ENCODE results near the gene ADGRV1.

Gene ADGRV1

GRCh38 chr5:90962481-90962880 is 403.9 kb downstream of the ADGRV1 start:
- no peaks in the 10 kb centered on the region for H3K4me1 ChIP-seq (ENCODE audit: insufficient read depth, low read length, poor library complexity, severe bottlenecking)
- H3K4me2 ChIP-seq (ENCODE audit: low read depth, low read length, poor library complexity, severe bottlenecking), result no peak overlapping the region
- no peaks in the 10 kb centered on the region for H3K9me2 ChIP-seq (replicated peaks; ENCODE audit: low read depth, low read length)
- H3K79me2 ChIP-seq (ENCODE audit: insufficient read depth, low read length), result no peaks in the 10 kb centered on the region
- no peaks in the 10 kb centered on the region for H3K9me3 ChIP-seq (ENCODE audit: insufficient read depth, low read depth, low read length)
- no peak overlapping the region for H3K4me3 ChIP-seq (ENCODE audit: low read length, poor library complexity, severe bottlenecking)
- no peak overlapping the region for H3K9ac ChIP-seq (ENCODE audit: low read depth, low read length, poor library complexity, severe bottlenecking)
- no peaks in the 10 kb centered on the region for H4K20me1 ChIP-seq (ENCODE audit: insufficient read depth, low read length, poor library complexity, severe bottlenecking)
- no peak overlapping the region for H2AFZ ChIP-seq (ENCODE audit: low read length)
- no peak for TF ChIP-seq EZH2phosphoT487 (IDR thresholded peaks at IDR 0.05; ENCODE audit: borderline replicate concordance)
- TF ChIP-seq, protein P1, sequence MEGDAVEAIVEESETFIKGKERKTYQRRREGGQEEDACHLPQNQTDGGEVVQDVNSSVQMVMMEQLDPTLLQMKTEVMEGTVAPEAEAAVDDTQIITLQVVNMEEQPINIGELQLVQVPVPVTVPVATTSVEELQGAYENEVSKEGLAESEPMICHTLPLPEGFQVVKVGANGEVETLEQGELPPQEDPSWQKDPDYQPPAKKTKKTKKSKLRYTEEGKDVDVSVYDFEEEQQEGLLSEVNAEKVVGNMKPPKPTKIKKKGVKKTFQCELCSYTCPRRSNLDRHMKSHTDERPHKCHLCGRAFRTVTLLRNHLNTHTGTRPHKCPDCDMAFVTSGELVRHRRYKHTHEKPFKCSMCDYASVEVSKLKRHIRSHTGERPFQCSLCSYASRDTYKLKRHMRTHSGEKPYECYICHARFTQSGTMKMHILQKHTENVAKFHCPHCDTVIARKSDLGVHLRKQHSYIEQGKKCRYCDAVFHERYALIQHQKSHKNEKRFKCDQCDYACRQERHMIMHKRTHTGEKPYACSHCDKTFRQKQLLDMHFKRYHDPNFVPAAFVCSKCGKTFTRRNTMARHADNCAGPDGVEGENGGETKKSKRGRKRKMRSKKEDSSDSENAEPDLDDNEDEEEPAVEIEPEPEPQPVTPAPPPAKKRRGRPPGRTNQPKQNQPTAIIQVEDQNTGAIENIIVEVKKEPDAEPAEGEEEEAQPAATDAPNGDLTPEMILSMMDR (conservative IDR thresholded peaks at IDR 0.05; ENCODE audit: low read length), result no peak
- H3F3A ChIP-seq (ENCODE audit: low read depth), result no peaks in the 10 kb centered on the region
- H3K27me3 ChIP-seq (ENCODE audit: insufficient read depth, low read length, poor library complexity, severe bottlenecking), result no peaks in the 10 kb centered on the region
- H3K36me3 ChIP-seq (ENCODE audit: insufficient read depth, low read length), result no peaks in the 10 kb centered on the region

- Histone ChIP-seq H3K9me2 (replicated peaks; ENCODE audit: low read depth, low read length) (no peaks in the 10 kb centered on the region), H3K36me3 (ENCODE audit: insufficient read depth, low read length) (no peaks in the 10 kb centered on the region), H3K4me3 (ENCODE audit: low read length, poor library complexity, severe bottlenecking) (no peak overlapping the region), H3K79me2 (ENCODE audit: insufficient read depth, low read length) (no peaks in the 10 kb centered on the region), H3K27me3 (ENCODE audit: insufficient read depth, low read length, poor library complexity, severe bottlenecking) (no peaks in the 10 kb centered on the region), H3K9ac (ENCODE audit: low read depth, low read length, poor library complexity, severe bottlenecking) (no peak overlapping the region), H2AFZ (ENCODE audit: low read length) (no peak overlapping the region), H3K4me1 (ENCODE audit: insufficient read depth, low read length, poor library complexity, severe bottlenecking) (no peaks in the 10 kb centered on the region), H3F3A (ENCODE audit: low read depth) (no peaks in the 10 kb centered on the region), H3K9me3 (ENCODE audit: insufficient read depth, low read depth, low read length) (no peaks in the 10 kb centered on the region), H3K4me2 (ENCODE audit: low read depth, low read length, poor library complexity, severe bottlenecking) (no peak overlapping the region), H4K20me1 (ENCODE audit: insufficient read depth, low read length, poor library complexity, severe bottlenecking) (no peaks in the 10 kb centered on the region)
- TF ChIP-seq, protein P1 (conservative IDR thresholded peaks at IDR 0.05; ENCODE audit: low read length), result no peak
- TF ChIP-seq EZH2phosphoT487 (IDR thresholded peaks at IDR 0.05; ENCODE audit: borderline replicate concordance), result no peak
Measured at GRCh38 chr5:90965110-90965685, 406.6 kb downstream of the ADGRV1 start.

DNA sequence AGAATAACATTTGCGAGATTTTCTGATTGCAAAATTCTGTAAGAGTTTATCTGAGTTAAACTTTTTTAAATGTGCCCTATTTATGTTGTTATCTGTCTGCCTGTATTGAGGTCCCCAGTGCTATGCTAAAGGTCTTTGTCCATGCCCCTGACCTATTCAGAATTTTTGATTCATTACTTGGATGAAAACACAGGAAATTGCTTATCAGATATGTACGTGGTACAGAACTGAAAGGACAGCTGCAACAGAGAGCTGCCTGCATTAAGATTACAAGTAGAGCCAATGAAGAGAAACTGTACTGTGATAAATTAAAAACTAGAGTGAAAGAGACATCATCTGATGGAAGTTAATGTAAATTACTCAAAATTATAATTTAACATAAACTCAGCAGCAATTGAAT is 408.8 kb downstream of the ADGRV1 start:
- H3K9ac ChIP-seq (ENCODE audit: low read depth, low read length, poor library complexity, severe bottlenecking), result no peak overlapping the region
- no peak overlapping the region for H3K4me3 ChIP-seq (ENCODE audit: low read length, poor library complexity, severe bottlenecking)
- no peaks in the 10 kb centered on the region for H3K4me1 ChIP-seq (ENCODE audit: insufficient read depth, low read length, poor library complexity, severe bottlenecking)
- H3K9me3 ChIP-seq (ENCODE audit: insufficient read depth, low read depth, low read length), result no peaks in the 10 kb centered on the region
- TF ChIP-seq EZH2phosphoT487 (IDR thresholded peaks at IDR 0.05; ENCODE audit: borderline replicate concordance), result no peak
- TF ChIP-seq, protein P1 (conservative IDR thresholded peaks at IDR 0.05; ENCODE audit: low read length), result no peak
- no peaks in the 10 kb centered on the region for H3K27me3 ChIP-seq (ENCODE audit: insufficient read depth, low read length, poor library complexity, severe bottlenecking)
- no peak overlapping the region for H3K4me2 ChIP-seq (ENCODE audit: low read depth, low read length, poor library complexity, severe bottlenecking)
- H4K20me1 ChIP-seq (ENCODE audit: insufficient read depth, low read length, poor library complexity, severe bottlenecking), result no peaks in the 10 kb centered on the region
- H3K9me2 ChIP-seq (replicated peaks; ENCODE audit: low read depth, low read length), result no peaks in the 10 kb centered on the region
- H2AFZ ChIP-seq (ENCODE audit: low read length), result no peak overlapping the region
- no peaks in the 10 kb centered on the region for H3K36me3 ChIP-seq (ENCODE audit: insufficient read depth, low read length)
- H3K79me2 ChIP-seq (ENCODE audit: insufficient read depth, low read length), result no peaks in the 10 kb centered on the region
- H3F3A ChIP-seq (ENCODE audit: low read depth), result no peaks in the 10 kb centered on the region

Data from Loucy (cell line).